ENCODE measurements around the gene CTNNA3.

The CTNNA3 gene

DNA sequence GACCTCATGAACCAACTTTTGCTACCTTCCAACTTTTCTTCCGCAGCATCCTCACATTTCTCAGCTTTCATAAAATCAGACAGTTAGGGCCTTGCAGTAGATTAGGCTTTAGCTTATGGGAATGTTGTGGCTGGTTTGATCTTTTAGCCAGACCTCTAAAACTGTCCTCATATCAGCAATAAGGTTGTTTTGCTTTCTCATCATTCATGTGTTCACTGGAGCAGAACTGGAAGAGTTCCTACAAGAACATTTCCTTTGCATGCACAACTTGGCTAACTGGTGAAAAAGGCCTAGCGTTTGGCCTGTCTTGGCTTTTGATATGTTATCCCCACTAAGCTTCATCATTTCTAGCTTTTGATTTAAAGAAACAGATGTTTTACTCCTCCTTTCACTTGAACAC, 900.1 kb downstream of the CTNNA3 start:
- no peak overlapping the region for H3K27ac ChIP-seq
- no peaks in the 10 kb centered on the region for H3K36me3 ChIP-seq
- TF ChIP-seq, protein P1, sequence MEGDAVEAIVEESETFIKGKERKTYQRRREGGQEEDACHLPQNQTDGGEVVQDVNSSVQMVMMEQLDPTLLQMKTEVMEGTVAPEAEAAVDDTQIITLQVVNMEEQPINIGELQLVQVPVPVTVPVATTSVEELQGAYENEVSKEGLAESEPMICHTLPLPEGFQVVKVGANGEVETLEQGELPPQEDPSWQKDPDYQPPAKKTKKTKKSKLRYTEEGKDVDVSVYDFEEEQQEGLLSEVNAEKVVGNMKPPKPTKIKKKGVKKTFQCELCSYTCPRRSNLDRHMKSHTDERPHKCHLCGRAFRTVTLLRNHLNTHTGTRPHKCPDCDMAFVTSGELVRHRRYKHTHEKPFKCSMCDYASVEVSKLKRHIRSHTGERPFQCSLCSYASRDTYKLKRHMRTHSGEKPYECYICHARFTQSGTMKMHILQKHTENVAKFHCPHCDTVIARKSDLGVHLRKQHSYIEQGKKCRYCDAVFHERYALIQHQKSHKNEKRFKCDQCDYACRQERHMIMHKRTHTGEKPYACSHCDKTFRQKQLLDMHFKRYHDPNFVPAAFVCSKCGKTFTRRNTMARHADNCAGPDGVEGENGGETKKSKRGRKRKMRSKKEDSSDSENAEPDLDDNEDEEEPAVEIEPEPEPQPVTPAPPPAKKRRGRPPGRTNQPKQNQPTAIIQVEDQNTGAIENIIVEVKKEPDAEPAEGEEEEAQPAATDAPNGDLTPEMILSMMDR (IDR thresholded peaks at IDR 0.05) = no peak
- H3K4me3 ChIP-seq (ENCODE audit: low read depth in 1 of 2, low read length in 1 of 2) = no peak overlapping the region
- no peaks in the 10 kb centered on the region for H3K27me3 ChIP-seq
- H3K9me3 ChIP-seq = no peaks in the 10 kb centered on the region
- no peaks in the 10 kb centered on the region for H3K4me1 ChIP-seq (ENCODE audit: control insufficient read depth in 1 of 2, insufficient read depth in 1 of 2, low read depth in 1 of 2, low read length in 1 of 2)

DNA sequence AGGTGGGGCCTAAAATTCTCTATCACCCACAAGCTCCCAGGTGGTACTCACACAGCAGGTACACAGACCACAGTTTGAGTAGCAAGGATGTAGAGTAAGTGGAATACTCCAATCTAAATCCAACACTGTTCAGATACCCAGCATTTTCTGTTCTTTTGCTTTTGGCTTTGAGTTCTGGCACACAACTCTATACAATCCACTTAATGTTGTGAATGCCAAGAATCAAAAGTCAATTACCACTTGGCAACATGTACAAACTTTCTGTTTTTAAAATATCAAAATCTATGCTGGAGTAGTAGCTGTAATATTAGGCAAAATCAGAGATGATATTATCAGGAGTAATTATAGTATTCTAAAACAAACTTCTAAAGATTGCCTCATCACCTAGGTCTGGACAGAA, 903.6 kb downstream of the CTNNA3 start:
- Histone ChIP-seq H3K9me3 (no peaks in the 10 kb centered on the region), H3K4me1 (ENCODE audit: control insufficient read depth in 1 of 2, insufficient read depth in 1 of 2, low read depth in 1 of 2, low read length in 1 of 2) (no peaks in the 10 kb centered on the region), H3K4me3 (ENCODE audit: low read depth in 1 of 2, low read length in 1 of 2) (no peak overlapping the region), H3K27ac (no peak overlapping the region), H3K27me3 (no peaks in the 10 kb centered on the region), H3K36me3 (no peaks in the 10 kb centered on the region)
- TF ChIP-seq, protein P1 (IDR thresholded peaks at IDR 0.05) = no peak

- no peaks in the 10 kb centered on the region for H3K27me3 ChIP-seq
- no peaks in the 10 kb centered on the region for H3K9me3 ChIP-seq
- no peaks in the 10 kb centered on the region for H3K4me1 ChIP-seq (ENCODE audit: control insufficient read depth in 1 of 2, insufficient read depth in 1 of 2, low read depth in 1 of 2, low read length in 1 of 2)
- H3K4me3 ChIP-seq (ENCODE audit: low read depth in 1 of 2, low read length in 1 of 2) = no peak overlapping the region
- no peaks in the 10 kb centered on the region for H3K36me3 ChIP-seq
- H3K27ac ChIP-seq = no peak overlapping the region
- TF ChIP-seq, protein P1 (IDR thresholded peaks at IDR 0.05) = no peak
Observed at GRCh38 chr10:66788178-66788987, 907.6 kb downstream of the CTNNA3 start.

DNA sequence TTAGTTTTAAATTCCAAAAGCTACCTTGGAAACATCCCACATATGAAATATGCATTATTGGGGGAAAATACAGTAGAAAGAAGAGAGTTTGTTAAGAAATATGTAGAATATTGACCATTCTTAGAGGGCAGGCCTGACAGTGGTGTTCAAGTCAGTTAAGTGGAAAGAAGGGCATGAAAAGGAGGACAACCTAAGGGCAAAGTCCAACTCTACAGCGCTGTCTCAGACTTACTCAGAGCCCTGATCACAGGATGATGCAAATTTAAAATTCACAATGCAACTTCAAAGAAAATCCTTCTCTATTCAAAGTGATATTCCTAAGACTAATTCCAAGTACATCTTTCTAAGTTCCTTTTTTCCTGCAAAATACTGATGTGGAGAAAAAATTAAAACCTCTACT, 909.3 kb downstream of the CTNNA3 start:
- TF ChIP-seq, protein P1 (IDR thresholded peaks at IDR 0.05) = no peak
- Histone ChIP-seq H3K27ac (no peak overlapping the region), H3K9me3 (no peaks in the 10 kb centered on the region), H3K4me3 (ENCODE audit: low read depth in 1 of 2, low read length in 1 of 2) (no peak overlapping the region), H3K36me3 (no peaks in the 10 kb centered on the region), H3K4me1 (ENCODE audit: control insufficient read depth in 1 of 2, insufficient read depth in 1 of 2, low read depth in 1 of 2, low read length in 1 of 2) (no peaks in the 10 kb centered on the region), H3K27me3 (no peaks in the 10 kb centered on the region)

- TF ChIP-seq, protein P1 (IDR thresholded peaks at IDR 0.05) = no peak
- H3K4me3 ChIP-seq (ENCODE audit: low read depth in 1 of 2, low read length in 1 of 2) = no peak overlapping the region
Observed at GRCh38 chr10:66784770-66785169, 911.2 kb downstream of the CTNNA3 start.

More at GRCh38 chr10:66784770-66785169, 911.2 kb downstream of the CTNNA3 start:
- Histone ChIP-seq H3K27me3 (no peaks in the 10 kb centered on the region), H3K4me1 (ENCODE audit: control insufficient read depth in 1 of 2, insufficient read depth in 1 of 2, low read depth in 1 of 2, low read length in 1 of 2) (no peaks in the 10 kb centered on the region), H3K9me3 (no peaks in the 10 kb centered on the region), H3K36me3 (no peaks in the 10 kb centered on the region), H3K27ac (no peak overlapping the region)
